HepG2 (cell line): ENCODE measurements around the gene TTC6. TPM values are rescaled to one million over a fixed set of nuclear protein-coding genes. Genes with fewer than 3 reads are reported as not detected.
A peak's percentile ranks its signal among the peaks of the same experiment; 100 is the strongest.

ENCODE experiments used
- ATAC-seq: fragments of 200-7000 bp; cut with Tn5 transposase; 3 replicates; pipeline ENCODE4 v1.9.1; 2020; ENCODE audit warnings: mild to moderate bottlenecking, moderate library complexity
- BruUV-seq: library from RNA; stranded (reverse); fragments of 400-500 nt; replicated peaks from 2 replicates; lab custom pipeline; 2021; lab: Mats Ljungman, UMichigan
- CTCF ChIA-PET: fragments of 300-600 bp; formaldehyde crosslinking; extraction: SDS; loops from one replicate; lab custom pipeline; 2021; ENCODE audit warnings: low total read pairs, inconsistent platforms, low intra/inter-chr PET ratio; lab: Yijun Ruan, JAX
- POLR2A ChIA-PET: fragments of 350-600 bp; sonication (Branson Sonifier 250); formaldehyde crosslinking; loops from one replicate; lab custom pipeline; 2020; ENCODE audit warnings: antibody characterized with exemption, inconsistent platforms; lab: Yijun Ruan, JAX
- DNase-seq: peaks from one replicate; pipeline ENCODE4 v3.0.0-alpha.2; 2015; ENCODE audit warnings: low spot score
- FAIRE-seq: peaks from 3 replicates; lab custom pipeline; 2011; peaks lifted over from hg19 to GRCh38; lab: Jason Lieb, UNC
- H2AFZ ChIP-seq: one replicate; pipeline ENCODE4 v1.6.1; 2011; ENCODE audit warnings: low read length, inconsistent platforms
- H3K27ac ChIP-seq: fragments of 300-600 bp; 3 replicates; pipeline ENCODE4 v1.8.0; 2011; ENCODE audit warnings: mixed run types, mild to moderate bottlenecking, mixed read lengths, low read length, inconsistent platforms; ENCODE audit not compliant: insufficient read depth; ENCODE audit errors: extremely low read length
- H3K27me3 ChIP-seq, 2 experiments: fragments of 200-600 bp in 1 of 2; 2 replicates in 1 of 2; 3 replicates in 1 of 2; pipeline versions ENCODE4 v1.6.0 to v1.8.0; 2011; ENCODE audit warnings: low read length in 2 of 2, mild to moderate bottlenecking in 2 of 2, moderate library complexity in 2 of 2, inconsistent platforms in 1 of 2; ENCODE audit not compliant: insufficient read depth in 2 of 2, control insufficient read depth in 1 of 2
- H3K36me3 ChIP-seq, 2 experiments: fragments of 200-600 bp in 1 of 2; replicated peaks in 1 of 2; 2 replicates in 1 of 2; 3 replicates in 1 of 2; pipeline versions ENCODE4 v1.5.1 to v1.8.0; 2011; ENCODE audit warnings: low read length in 2 of 2, inconsistent platforms in 1 of 2; ENCODE audit not compliant: insufficient read depth in 2 of 2, control insufficient read depth in 1 of 2
- H3K4me1 ChIP-seq: 2 replicates; pipeline ENCODE4 v1.5.1; 2012; ENCODE audit warnings: low read length, inconsistent platforms; ENCODE audit not compliant: insufficient read depth
- H3K4me2 ChIP-seq: 2 replicates; pipeline ENCODE4 v1.6.0; 2011; ENCODE audit warnings: low read depth, low read length, inconsistent platforms
- H3K4me3 ChIP-seq, 3 experiments: fragments of 200-600 bp in 1 of 3; sonication (generic), shearing (Covaris generic) in 1 of 3; replicated peaks in 1 of 3; 2 replicates each; pipeline ENCODE4 v1.5.1; 2011 to 2016; ENCODE audit warnings: low read length in 3 of 3, inconsistent platforms in 2 of 3, low read depth in 2 of 3, mild to moderate bottlenecking in 2 of 3, control low read depth in 1 of 3, mixed read lengths in 1 of 3; ENCODE audit not compliant: insufficient read depth in 1 of 3
- H3K79me2 ChIP-seq: one replicate; pipeline ENCODE4 v1.6.1; 2011; ENCODE audit warnings: low read length, inconsistent platforms; ENCODE audit not compliant: insufficient read depth
- H3K9ac ChIP-seq: 2 replicates; pipeline ENCODE4 v1.6.0; 2011; ENCODE audit warnings: mild to moderate bottlenecking, low read depth, low read length, inconsistent platforms; ENCODE audit not compliant: insufficient read depth
- H3K9me3 ChIP-seq: 2 replicates; pipeline ENCODE4 v1.5.1; 2012; ENCODE audit warnings: mild to moderate bottlenecking, low read length
- H4K20me1 ChIP-seq: 2 replicates; pipeline ENCODE4 v1.6.0; 2011; ENCODE audit warnings: inconsistent platforms, mild to moderate bottlenecking, low read length, moderate library complexity; ENCODE audit not compliant: insufficient read depth
- ATRX ChIP-seq: sonication (generic); formaldehyde crosslinking; IDR thresholded peaks from 2 replicates; pipeline ENCODE4 v1.4.0; 2020; ENCODE audit warnings: missing genetic modification reagents, borderline replicate concordance
- DNMT1 ChIP-seq: sonication (generic); formaldehyde crosslinking; IDR thresholded peaks from 2 replicates; pipeline ENCODE4 v1.5.1; 2020; ENCODE audit warnings: mild to moderate bottlenecking, missing genetic modification reagents
- GABPA ChIP-seq, 2 experiments: IDR thresholded peaks; 2 replicates each; pipeline ENCODE4 v1.6.1; 2011 to 2016; ENCODE audit warnings: low read depth in 2 of 2, low read length in 1 of 2, missing biosample characterization in 1 of 2, missing genetic modification characterization in 1 of 2
- HES4 ChIP-seq: sonication (generic); formaldehyde crosslinking; IDR thresholded peaks from 2 replicates; pipeline ENCODE4 v1.9.0; 2021; ENCODE audit warnings: mild to moderate bottlenecking, missing genetic modification reagents, borderline replicate concordance
- NCOA5 ChIP-seq: sonication (generic); formaldehyde crosslinking; IDR thresholded peaks from 2 replicates; pipeline ENCODE4 v1.4.0; 2020; ENCODE audit warnings: missing genetic modification reagents
- TBL1XR1 ChIP-seq: fragments of 150-350 bp; IDR thresholded peaks from 2 replicates; pipeline ENCODE4 v1.6.1; 2014; ENCODE audit warnings: borderline replicate concordance, low read length; ENCODE audit not compliant: partially characterized antibody
- ZBTB33 ChIP-seq: sonication (generic); formaldehyde crosslinking; IDR thresholded peaks from 2 replicates; pipeline ENCODE4 v1.4.0; 2020; ENCODE audit warnings: missing genetic modification reagents
- ZFP1 ChIP-seq: IDR thresholded peaks from 2 replicates; pipeline ENCODE4 v1.6.1; 2016
- ZNF567 ChIP-seq: sonication (generic); formaldehyde crosslinking; IDR thresholded peaks from 2 replicates; pipeline ENCODE4 v1.8.1; 2023; ENCODE audit warnings: mild to moderate bottlenecking, missing genetic modification reagents, borderline replicate concordance
- WGBS: methylation state at CpG from one replicate; pipeline ENCODE4 v1.1.6; 2017; ENCODE audit warnings: low lambda C conversion rate; 5-methylcytosine and 5-hydroxymethylcytosine counted together
- in situ Hi-C: cut with HindIII; loops from 2 replicates; pipeline ENCODE4 v1.10.0; 2017; ENCODE audit warnings: low pct_unique_long_range_greater_than_20kb; ENCODE audit not compliant: extremely low pct_ligation_motif_present
- intact Hi-C: fragments of 100-400 bp; cut with micrococcal nuclease; formaldehyde crosslinking; loops from one replicate; pipeline ENCODE4 v1.10.0; 2022; ENCODE audit not compliant: unreplicated experiment
- polyA plus RNA-seq, 8 experiments: library from polyadenylated mRNA; depleted of rRNA in 3 of 8; stranded (reverse) in 7 of 8; unstranded in 1 of 8; fragments of >200 nt; fragmentation: Illumina TruSeq in 4 of 8; extraction: Trizol in 4 of 8; gene quantifications; 2 replicates each; pipeline versions ENCODE4 v1.2.1 to v1.2.3, GENCODE V29; 2011 to 2016; ENCODE audit warnings: low read depth in 4 of 8, missing spikeins in 1 of 8, mixed read lengths in 1 of 8; ENCODE audit not compliant: insufficient read depth in 1 of 8
- total RNA-seq, 5 experiments: library from RNA; depleted of rRNA; stranded (reverse); fragments of >200 nt; fragmentation: Illumina TruSeq; extraction: Trizol; gene quantifications; 2 replicates each; pipeline ENCODE4 v1.2.3, GENCODE V29; 2016; ENCODE audit warnings: low read depth in 1 of 5
- TF ChIP-seq, protein P1 (sequence below): sonication (generic); formaldehyde crosslinking; IDR thresholded peaks from 2 replicates; pipeline ENCODE4 v1.4.0; 2020; ENCODE audit warnings: mild to moderate bottlenecking, missing genetic modification reagents
- TF ChIP-seq, protein P2 (sequence below): sonication (generic); formaldehyde crosslinking; IDR thresholded peaks from 2 replicates; pipeline ENCODE4 v1.5.0; 2020; ENCODE audit warnings: mild to moderate bottlenecking, missing genetic modification reagents
- TF ChIP-seq, protein P3 (sequence below): sonication (generic); formaldehyde crosslinking; IDR thresholded peaks from 2 replicates; pipeline ENCODE4 v1.9.0; 2022; ENCODE audit warnings: missing genetic modification reagents, mild to moderate bottlenecking, borderline replicate concordance

Gene TTC6
- total and polyA plus RNA-seq, 2 of the 13 experiments (the other 11 are each of a cell fraction or from before 2014, with no cell fraction given), result 9.3 to 27.4 TPM

GRCh38 chr14:37622231-37622923 is 26.9 kb downstream of the TTC6 start:
- in situ Hi-C loops, result no loop called here
- POLR2A ChIA-PET, result interaction anchor here (1.4 kb wide), 1 partner anchor 28 kb away, joined by 4 read pairs; no protein-coding TSS in a partner anchor
- no peak overlapping the region for H3K4me3 ChIP-seq
- 0 out of 2 replicates have a peak, but pooled peaks have one; percentile 5 for TF ChIP-seq GABPA (IDR thresholded peaks at IDR 0.05; ENCODE audit: low read depth, low read length)
- no peak for TF ChIP-seq GABPA (CRISPR knock-in tag; IDR thresholded peaks at IDR 0.05; ENCODE audit: low read depth)
- 0 out of 2 replicates have a peak, but pooled peaks have one; percentile 30 for TF ChIP-seq HES4
- 0 out of 2 replicates have a peak, but pooled peaks have one; percentile 18 for TF ChIP-seq ZBTB33
- TF ChIP-seq, protein P1, sequence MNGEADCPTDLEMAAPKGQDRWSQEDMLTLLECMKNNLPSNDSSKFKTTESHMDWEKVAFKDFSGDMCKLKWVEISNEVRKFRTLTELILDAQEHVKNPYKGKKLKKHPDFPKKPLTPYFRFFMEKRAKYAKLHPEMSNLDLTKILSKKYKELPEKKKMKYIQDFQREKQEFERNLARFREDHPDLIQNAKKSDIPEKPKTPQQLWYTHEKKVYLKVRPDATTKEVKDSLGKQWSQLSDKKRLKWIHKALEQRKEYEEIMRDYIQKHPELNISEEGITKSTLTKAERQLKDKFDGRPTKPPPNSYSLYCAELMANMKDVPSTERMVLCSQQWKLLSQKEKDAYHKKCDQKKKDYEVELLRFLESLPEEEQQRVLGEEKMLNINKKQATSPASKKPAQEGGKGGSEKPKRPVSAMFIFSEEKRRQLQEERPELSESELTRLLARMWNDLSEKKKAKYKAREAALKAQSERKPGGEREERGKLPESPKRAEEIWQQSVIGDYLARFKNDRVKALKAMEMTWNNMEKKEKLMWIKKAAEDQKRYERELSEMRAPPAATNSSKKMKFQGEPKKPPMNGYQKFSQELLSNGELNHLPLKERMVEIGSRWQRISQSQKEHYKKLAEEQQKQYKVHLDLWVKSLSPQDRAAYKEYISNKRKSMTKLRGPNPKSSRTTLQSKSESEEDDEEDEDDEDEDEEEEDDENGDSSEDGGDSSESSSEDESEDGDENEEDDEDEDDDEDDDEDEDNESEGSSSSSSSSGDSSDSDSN (CRISPR knock-in tag), result no peak
- TF ChIP-seq TBL1XR1, result no peak
- no peak for TF ChIP-seq ZNF567
- TF ChIP-seq, protein P2, sequence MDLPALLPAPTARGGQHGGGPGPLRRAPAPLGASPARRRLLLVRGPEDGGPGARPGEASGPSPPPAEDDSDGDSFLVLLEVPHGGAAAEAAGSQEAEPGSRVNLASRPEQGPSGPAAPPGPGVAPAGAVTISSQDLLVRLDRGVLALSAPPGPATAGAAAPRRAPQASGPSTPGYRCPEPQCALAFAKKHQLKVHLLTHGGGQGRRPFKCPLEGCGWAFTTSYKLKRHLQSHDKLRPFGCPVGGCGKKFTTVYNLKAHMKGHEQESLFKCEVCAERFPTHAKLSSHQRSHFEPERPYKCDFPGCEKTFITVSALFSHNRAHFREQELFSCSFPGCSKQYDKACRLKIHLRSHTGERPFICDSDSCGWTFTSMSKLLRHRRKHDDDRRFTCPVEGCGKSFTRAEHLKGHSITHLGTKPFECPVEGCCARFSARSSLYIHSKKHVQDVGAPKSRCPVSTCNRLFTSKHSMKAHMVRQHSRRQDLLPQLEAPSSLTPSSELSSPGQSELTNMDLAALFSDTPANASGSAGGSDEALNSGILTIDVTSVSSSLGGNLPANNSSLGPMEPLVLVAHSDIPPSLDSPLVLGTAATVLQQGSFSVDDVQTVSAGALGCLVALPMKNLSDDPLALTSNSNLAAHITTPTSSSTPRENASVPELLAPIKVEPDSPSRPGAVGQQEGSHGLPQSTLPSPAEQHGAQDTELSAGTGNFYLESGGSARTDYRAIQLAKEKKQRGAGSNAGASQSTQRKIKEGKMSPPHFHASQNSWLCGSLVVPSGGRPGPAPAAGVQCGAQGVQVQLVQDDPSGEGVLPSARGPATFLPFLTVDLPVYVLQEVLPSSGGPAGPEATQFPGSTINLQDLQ (CRISPR knock-in tag), result no peak
- no peak for TF ChIP-seq NCOA5 (CRISPR knock-in tag)
- TF ChIP-seq ZFP1 (CRISPR knock-in tag), result no peak
- TF ChIP-seq ATRX (CRISPR knock-in tag), result no peak
- TF ChIP-seq, protein P3, sequence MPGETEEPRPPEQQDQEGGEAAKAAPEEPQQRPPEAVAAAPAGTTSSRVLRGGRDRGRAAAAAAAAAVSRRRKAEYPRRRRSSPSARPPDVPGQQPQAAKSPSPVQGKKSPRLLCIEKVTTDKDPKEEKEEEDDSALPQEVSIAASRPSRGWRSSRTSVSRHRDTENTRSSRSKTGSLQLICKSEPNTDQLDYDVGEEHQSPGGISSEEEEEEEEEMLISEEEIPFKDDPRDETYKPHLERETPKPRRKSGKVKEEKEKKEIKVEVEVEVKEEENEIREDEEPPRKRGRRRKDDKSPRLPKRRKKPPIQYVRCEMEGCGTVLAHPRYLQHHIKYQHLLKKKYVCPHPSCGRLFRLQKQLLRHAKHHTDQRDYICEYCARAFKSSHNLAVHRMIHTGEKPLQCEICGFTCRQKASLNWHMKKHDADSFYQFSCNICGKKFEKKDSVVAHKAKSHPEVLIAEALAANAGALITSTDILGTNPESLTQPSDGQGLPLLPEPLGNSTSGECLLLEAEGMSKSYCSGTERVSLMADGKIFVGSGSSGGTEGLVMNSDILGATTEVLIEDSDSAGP (CRISPR knock-in tag), result peak; percentile 42; the same call in 1 of the 2 replicates
- peak; percentile 68; the same call in 1 of the 2 replicates for TF ChIP-seq DNMT1

More at GRCh38 chr14:37622231-37622923, 26.9 kb downstream of the TTC6 start:
- no peak overlapping the region for H3K4me2 ChIP-seq
- no peaks in the 10 kb centered on the region for H3K79me2 ChIP-seq
- no peaks in the 10 kb centered on the region for H3K9me3 ChIP-seq
- H4K20me1 ChIP-seq, result no peaks in the 10 kb centered on the region
- no peaks in the 10 kb centered on the region for H3K27me3 ChIP-seq
- no peak for ATAC-seq
- no TSS peak for BruUV-seq
- no peak for DNase-seq
- FAIRE-seq, result no peak
- no peak overlapping the region for H2AFZ ChIP-seq
- H3K27ac ChIP-seq, result no peak overlapping the region
- CTCF ChIA-PET, result no interaction called here
- intact Hi-C loops, result no loop called here
- H3K36me3 ChIP-seq, result peaks cover 0 to 5% of the 10 kb centered on the region in 2 experiments; a peak in 4 of 5 replicates
- no peak overlapping the region for H3K9ac ChIP-seq
- WGBS, result 98% methylated on average over 81 of the region's 81 CpGs
- H3K4me1 ChIP-seq, result peaks cover 35% of the 10 kb centered on the region
